Islet of Langerhans (tissue), 1 donor: ENCODE results near the gene ERCC2.
"Not testable (repeated sequence)": the region's sequence is repeated elsewhere in the genome, so short reads cannot be mapped to it uniquely, and the experiment has no call there.

Experiments used
- FAIRE-seq: peaks from one replicate; lab custom pipeline; 2011; peaks lifted over from hg19 to GRCh38; lab: Jason Lieb, UNC

The ERCC2 gene

DNA sequence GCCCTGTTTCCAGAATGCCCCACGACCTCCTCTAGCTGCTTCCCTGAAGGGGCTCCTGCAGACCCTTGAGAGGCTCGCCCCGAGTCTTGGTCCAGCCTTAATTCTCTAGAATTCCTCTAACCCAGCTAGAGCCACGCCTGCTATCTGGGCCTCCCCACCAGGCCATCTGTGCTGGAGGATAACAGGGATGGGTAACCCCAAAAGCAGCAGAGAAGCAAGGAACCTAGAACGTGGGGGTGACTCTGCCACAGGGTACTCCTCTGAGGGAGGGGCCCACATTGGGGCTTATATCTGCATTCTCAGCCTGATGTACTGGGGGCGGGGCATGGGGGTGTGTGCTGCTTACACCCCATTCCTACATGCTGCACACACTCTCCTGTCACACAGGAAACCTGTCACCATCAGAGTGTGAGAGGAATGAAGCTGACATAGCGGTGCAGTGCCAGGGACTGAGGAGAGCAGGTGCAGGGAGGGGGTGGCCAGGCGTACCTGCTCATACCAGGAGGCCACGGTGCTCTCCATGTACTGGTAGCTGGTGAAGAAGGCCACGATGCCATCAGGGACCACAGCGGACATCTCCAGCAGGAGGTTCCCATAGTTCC lies 16.0 kb downstream of the ERCC2 start:
- no peak for FAIRE-seq

DNA sequence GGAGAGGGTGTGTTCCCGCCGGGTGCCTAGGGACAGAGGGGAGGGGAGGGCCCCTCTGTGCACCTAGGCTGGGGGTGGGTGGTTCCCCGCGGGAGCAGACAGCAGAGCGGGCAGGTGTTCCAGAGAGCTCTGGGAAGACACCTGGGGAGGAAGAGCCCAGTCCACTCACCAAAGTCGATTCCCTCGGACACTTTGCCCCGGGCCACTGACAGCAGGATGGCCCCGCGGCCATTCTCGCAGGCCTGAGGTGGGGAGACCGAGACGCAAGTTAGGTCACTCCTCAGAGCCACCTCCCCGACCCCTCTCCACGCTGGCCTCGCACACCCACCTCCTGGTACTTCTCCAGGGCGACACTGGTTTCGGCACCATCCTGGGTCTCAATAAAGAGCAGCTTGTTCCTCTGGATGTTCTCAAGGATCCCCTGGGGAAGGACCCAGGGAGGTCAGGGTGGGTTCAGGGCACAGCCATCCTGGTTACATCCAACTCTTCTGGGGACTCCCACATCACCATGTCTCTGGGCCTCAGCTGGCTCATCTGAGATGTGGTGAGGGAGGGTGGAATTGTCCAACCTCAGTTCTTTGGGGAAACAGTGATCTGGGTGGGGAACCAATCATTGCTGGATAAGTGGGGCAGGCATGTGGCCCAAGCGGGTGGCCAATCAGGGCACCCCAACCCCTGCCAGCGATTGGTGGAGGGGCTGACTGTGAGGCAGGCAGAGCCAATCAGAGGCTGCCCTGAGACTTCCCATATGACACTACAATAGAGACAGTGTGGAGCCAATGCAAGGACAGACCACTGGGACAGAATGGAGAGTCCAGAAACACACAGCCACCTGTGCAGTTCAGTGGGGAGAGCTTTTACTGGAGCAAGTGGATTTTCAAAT lies 17.2 kb downstream of the ERCC2 start:
- FAIRE-seq, result no peak

DNA sequence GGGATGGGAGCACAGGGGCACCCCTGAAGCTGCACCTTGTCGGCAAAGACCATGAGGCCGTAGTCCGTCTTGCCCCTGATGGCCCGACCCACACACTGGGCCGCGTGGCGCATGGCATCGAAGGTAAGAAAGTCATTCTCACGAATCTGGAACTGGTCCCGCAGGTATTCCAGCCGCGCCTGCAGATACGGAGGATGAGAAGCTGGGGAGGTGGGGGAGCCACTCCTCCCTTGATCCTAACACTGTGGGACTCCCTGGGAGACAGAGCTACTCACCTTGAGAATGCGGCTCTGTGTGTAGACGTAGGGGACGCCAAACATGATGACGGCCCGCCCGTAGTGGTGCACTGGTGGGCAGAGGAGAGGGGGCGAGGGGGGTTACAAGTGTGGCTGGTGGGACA lies 17.9 kb downstream of the ERCC2 start:
- no peak for FAIRE-seq

DNA sequence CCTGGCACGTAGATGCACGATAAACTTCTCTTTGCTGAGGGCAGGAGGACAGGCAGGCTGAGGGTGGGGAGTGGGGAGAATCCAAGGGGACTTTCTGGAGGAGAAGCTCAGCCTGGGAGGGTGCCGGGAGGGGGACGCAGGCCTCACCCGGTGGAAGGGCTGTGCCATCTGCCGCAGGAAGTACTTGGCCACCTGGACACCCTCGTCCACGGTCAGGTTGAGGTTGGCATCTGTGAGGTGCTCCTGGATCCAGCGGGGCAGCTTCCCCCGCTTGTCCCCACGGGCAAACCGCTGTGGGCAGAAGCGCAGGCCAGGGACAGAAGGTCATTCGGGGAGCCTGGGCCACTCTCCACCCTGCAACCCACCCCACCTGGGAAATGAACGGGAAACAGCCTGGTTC lies 18.3 kb downstream of the ERCC2 start:
- no peak for FAIRE-seq

DNA sequence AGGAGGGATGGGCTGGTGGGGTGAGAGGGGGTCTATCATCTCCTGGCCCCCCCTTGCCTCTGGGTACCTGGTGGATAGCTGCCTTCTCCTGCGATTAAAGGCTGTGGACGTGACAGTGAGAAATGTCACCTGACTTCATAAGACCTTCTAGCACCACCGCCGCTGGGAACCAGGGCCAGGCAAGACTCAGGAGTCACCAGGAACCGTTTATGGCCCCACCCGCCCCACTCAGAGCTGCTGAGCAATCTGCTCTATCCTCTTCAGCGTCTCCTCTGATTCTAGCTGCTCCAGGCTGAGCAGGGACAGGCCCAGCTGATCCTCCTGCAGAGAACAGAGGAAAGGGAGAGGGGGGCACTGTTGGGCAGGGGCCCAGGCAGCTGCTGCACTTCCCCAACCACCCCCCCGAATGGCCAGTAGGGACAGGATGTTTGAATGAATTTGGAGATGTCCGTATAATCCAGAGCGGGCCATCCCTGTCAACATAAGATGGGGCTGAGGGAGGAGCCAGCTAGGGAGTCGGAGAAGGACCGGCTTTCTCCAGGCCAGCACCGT lies 18.9 kb downstream of the ERCC2 start:
- no peak for FAIRE-seq

DNA sequence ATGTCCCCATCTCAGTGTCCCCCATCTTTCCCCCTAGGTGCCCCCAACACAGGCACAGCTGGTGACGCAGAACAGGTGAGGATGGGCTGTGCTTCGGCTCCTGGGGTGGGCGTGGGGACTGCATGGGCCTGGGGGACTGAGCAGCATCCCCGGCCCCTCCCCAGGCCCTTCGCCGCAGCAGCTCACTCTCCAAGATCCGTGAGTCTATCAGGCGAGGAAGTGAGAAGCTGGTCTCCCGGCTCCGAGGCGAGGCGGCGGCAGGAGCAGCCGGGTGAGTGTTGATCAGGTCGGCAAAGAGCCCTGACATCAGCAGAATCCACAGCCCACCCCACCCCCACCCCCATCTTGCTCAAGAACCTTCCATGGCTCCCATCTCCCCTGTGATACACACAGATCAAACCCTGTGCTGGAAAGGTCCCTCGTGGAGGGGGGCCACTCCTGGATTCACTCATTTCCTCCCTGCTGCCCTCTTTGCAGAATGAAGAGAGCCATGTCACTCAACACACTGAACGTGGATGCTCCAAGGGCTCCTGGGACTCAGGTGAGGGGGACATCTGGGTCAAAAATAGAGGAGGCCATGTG lies 19.8 kb downstream of the ERCC2 start:
- FAIRE-seq, result no peak

DNA sequence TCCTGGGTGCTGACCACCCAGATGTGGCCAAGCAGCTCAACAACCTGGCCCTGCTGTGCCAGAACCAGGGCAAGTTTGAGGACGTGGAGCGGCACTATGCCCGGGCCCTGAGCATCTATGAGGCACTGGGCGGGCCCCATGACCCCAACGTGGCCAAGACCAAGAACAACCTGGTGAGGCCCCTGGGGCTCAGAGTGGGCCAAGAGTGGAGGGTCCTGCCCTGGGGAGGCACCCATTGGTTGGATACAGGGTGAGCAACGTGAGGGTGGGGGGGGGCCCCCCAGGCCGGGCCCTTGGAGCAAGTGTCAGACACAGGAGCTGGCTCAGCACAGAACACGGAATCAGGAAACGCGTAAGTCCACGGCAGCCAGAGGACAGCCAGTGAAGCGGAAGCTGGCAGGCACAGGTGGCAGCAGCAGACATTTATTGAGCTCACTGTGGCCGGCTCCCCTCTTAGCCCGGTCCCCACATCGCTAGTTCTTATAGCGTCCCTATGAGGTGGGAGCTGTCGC lies 20.9 kb downstream of the ERCC2 start:
- no peak for FAIRE-seq

DNA sequence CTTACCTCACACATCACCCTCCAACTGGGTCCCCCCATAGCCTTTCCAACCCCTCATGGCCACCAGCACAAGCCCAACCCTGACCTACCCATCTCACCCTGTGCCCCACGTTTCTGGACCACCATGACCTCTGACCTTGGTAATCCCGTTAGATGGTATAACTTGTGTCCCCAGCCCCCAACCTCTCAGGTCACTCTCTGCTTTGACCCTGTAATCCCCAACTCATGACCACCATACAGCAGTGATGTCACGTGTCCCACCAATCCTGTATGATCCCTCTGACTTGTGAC lies 21.3 kb downstream of the ERCC2 start:
- no peak for FAIRE-seq

DNA sequence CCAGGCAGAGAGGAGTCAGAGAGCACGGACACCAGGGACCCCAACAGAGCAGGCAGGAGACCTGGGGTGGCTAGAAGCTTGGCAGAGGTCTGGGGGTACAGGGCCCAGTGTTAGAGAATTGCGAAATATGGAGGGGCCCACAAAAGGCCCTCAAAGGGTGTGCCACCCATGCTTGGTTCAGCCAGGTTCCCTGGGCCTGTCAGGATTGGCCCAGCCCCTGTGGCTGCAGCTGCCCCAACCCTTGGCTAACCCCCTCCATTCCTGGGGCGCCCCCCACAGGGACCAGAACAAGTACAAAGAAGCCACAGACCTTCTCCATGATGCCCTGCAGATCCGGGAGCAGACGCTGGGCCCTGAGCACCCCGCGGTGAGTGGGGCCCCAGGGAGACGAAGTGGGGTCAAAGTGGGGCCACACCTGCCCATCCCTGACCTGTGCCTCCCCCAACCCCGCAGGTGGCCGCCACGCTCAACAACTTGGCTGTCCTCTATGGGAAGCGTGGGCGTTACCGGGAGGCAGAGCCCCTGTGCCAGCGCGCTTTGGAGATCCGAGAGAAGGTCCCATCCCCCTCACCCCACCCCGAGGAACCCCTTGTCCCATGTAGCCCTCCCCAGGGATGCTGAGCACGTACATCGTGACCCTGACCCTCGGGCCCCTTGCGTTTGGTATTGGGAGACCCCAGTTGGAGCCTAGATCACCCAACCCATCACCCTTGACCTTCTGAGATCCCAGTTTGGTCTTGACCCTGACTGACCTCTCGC lies 21.8 kb downstream of the ERCC2 start:
- FAIRE-seq, result no peak

DNA sequence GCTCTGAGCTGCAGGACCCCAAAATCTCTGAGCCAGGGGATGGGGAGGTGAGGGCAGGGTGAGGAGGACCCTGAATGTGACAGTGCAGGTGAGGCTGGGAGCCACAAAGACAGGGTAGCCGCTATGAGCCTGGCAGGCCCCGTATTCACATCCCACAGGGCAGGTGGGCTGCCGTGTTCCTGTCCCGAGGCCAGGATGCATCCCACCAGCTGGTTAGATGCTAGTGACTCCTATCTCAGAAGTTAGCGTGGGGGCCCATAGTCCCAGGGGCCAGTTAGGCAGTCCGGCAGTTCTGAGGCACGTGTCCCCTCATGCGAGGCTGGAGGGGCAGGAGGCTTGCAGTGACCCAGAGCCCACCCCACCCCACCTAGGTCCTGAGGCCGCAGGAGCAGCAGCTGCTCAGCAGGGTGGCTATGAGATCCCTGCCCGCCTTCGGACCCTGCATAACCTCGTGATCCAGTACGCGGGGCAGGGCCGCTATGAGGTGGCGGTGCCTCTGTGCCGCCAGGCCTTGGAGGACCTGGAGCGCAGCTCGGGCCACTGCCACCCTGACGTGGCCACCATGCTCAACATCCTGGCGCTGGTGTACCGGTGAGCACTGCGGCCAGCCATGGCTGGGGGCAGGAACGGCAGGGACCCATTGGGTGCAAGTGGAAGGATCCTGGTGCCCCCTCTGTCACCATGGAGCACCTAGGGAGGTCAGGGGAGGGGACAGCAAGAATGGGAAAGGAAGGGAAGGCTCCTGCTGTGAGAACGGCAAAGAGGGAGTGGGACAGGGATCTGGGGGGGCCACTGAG lies 22.6 kb downstream of the ERCC2 start:
- FAIRE-seq, result no peak

DNA sequence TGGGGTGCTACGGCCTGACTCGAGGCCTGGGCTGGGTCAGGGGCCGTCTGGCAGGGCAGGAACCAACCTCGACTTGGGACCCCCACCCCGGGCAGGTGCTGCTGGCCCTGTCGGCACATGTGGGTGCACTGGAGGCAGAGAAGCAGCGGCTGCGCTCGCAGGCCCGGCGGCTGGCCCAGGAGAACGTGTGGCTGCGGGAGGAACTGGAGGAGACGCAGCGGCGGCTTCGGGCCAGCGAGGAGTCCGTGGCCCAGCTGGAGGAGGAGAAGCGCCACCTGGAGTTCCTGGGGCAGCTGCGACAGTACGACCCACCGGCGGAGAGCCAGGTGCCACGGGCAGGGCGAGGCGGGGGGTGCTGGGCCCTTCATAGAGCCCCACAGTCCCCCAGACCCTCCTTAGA lies 23.9 kb downstream of the ERCC2 start:
- FAIRE-seq, result no peak

DNA sequence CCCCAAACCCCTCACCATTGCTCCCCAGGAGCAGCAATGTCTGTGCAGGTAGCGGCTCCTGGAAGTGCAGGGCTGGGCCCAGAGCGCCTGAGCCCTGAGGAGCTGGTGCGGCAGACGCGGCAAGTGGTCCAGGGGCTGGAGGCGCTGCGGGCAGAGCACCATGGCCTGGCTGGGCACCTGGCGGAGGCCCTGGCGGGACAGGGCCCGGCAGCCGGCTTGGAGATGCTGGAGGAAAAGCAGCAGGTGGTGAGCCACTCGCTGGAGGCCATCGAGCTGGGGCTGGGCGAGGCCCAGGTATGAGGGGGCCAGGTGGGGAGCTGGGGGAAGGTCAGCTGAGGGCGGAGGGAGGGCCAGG lies 24.9 kb downstream of the ERCC2 start:
- no peak for FAIRE-seq

DNA sequence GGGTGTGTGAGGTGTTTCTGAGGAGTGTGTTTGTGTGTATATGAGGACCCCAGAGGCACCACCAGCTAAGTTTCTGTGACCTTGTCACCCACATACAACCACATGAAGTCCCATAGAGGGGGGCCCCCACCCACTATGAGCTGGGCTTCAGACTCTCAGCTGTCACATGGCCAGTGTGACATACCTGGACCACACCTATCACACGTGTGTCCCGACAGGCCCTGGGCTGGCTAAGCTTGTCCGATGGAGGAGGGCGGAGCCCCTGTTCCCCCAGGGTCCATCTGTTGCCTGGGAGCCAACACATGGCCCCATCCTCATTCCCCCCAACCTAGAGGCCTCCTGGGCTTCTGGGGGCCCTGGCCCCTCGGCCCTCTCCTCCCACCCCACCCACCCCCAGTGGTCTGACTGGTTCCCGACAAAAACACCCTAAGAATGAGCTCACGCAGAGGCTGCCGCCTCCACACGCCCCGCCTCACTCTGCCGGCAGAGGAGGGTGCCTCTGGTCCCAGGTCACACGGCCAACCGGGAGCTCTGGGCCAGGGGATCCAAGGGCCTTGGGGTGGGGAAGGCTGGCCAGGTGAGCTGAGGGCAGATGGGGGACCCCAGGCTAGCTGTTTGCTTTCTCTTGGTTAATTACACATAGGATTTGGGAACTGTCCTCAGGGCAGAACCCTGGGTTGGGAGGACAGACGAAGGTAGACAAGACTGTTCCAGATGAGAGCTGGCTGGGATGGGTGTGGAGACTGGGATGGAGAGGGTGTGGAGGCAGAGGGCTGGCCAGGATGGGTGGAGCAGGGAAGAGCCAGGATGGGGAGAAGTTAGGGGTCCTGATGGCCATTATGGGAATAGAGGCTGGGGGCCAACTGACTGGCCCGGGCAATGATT lies 25.5 kb downstream of the ERCC2 start:
- no peak for FAIRE-seq

DNA sequence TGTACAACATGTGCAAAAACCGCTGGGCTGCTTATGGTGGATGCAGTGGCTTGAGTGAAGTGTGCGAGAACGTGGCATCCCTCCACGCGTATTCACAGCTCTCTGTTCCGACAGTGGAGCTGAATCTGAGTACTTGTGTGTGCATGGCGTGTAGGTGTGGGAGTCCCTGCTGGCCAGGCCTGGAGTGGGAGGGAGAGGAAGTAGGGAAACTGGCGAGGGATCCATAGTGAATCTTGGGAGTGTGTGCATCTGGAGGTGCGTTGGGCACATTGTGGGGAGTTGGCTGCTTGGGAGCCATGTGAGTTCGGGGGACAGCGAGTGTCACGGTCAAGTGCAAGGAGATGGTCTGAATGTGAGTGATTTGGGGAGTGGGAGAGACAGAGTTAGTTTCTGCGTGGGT lies 27.5 kb downstream of the ERCC2 start:
- no peak for FAIRE-seq

DNA sequence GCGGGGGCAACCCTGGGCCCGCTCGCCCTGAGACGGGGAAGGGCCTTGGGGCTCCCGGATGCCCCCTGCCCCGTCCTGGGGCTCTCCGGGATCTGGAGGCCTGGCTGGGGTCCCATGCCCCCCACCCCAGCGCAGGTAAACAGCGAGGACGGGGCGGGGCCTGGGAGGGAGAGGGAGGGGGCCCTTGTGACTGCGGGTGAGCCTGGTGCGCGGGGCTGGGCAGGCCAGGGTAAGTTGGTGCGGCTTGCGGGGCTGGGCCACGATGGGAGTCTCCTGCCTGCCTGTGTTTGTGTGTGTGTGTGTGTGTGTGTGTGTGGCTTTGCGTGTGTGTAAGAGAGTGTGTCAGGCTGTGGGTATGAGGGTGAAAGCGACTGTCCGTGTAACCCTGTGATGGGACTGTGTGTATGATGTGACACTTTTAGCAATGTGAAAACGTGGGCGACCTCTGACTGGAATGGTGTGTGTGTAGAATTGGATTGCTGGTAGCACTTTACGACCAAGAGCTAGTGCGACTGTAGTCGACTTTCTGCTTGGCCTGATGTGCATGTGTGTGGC lies 29.4 kb downstream of the ERCC2 start:
- no peak for FAIRE-seq

DNA sequence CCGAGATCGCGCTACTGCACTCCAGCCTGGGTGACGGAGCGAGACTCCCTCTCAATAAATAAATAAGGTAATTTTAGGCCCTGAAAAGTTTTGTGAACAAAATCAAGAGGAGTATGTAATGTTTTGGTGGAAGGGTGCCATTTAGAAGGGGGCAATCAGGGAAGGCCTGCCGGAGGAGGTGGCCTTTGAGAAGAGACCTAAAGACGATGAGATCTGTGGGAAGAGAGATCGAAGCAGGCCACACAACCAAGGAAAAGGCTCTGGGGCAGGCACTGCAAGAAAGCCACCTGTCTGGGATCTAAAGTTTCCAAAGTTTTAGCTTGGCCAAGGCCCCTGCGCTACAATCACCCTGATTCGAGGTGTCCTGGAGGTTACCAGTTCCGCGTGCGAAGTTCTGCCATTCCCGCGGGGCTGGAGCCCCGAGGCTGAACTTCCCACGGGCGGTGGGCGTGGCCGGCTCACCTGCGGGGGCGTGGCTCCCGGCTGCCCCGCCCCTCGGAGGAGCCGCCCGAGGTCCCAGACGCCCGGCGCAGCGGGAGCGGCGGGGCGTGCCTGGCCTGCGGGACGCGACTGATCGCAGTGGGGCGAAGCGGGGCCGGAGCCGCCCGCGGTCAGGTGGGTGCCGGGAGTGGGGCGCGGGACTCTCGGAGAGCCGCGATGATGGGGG lies 30.0 kb downstream of the ERCC2 start, which contains the start of gene KLC3:
Gene KLC3 (plus strand): TSS at position 519 of the 667 bp plus-strand sequence. CDS start 4,792 bp downstream, outside the sequence.
- FAIRE-seq, result no peak

DNA sequence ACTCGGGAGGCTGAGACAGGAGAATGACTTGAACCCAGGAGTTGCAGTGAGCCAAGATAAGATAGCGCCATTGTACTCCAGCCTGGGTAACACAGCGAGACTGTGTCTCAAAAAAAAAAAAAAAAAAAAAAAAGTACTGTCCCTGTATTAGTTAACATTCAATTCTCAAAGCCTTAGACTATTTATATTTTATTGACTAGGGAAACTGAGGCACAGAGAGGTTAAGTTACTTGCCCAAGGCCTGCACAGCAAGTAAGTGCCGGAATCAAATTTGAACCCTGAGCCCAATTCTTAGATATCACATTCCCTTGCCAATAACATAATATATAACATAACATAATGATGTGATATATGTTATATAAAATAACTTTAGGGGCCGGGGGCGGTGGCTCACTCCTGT lies 30.7 kb downstream of the ERCC2 start:
- no peak for FAIRE-seq

DNA sequence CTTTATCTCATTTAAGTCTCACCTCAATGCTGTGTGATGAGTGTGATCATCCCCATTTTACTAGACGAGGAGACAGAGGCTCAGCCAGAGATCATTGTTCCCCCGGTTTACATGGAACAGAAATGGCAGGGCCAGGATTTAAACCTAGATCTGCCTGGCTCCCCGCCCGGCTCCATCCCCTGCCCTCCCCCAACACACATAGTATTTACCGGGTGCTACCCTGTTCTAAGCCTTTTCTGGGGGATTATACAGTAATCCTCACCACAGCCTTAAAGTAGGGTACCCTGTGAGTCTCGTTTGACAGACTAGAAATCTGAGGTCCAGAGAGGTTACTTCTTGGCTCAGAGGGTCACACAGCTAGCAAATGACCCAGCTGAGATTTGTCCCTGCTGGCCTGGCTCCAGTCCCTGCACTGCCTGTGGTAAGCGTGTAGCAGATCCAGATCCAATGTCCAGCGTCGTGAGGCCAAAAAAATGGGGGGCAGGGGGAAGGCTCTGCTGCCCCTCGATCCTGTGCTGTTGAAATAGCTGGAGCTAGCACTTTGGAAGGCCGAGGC lies 33.6 kb downstream of the ERCC2 start:
- no peak for FAIRE-seq

DNA sequence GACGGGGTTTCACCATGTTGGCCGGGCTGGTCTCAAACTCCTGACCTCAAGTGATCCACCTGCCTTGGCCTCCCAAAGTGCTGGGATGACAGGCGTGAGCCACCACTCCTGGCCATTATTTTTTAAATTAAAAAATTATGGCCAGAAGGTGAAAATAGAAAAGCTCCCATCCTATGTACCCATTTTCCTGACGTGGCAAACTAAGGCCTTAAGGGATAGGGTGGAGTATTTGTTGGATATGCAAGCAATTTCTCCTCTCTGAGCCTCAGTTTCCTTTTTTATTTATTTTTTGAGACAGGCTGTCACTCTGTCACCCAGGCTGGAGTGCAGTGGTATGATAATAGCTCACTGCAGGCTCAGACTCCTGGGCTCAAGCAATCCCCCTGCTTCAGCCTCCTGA lies 35.5 kb downstream of the ERCC2 start:
- FAIRE-seq, result not testable (repeated sequence)
